ENCODE measurements around the gene THRAP3. TPM values are rescaled to one million over a fixed set of nuclear protein-coding genes. Genes with fewer than 3 reads are reported as not detected.

Gene THRAP3
- total and polyA plus RNA-seq, 2 experiments from 2014 or later = 48.6 to 92.9 TPM

GRCh38 chr1:36298640-36299039, 74.4 kb downstream of the THRAP3 start:
- no peak overlapping the region for H3K27ac ChIP-seq
- H3K36me3 ChIP-seq = peaks cover 60% of the 10 kb centered on the region
- no peaks in the 10 kb centered on the region for H3K27me3 ChIP-seq
- TF ChIP-seq CTCF (IDR thresholded peaks at IDR 0.05; ENCODE audit: low read depth, low read length) = no peak
- H3K4me3 ChIP-seq = no peak overlapping the region
- no peaks in the 10 kb centered on the region for H3K9me3 ChIP-seq (ENCODE audit: low read depth)
- no peak for DNase-seq (ENCODE audit: low read depth in 1 of 2, low spot score in 1 of 2)
- H3K4me1 ChIP-seq (ENCODE audit: low read depth) = peaks cover 3% of the 10 kb centered on the region

- no peak overlapping the region for H3K4me3 ChIP-seq
- H3K9me3 ChIP-seq (ENCODE audit: low read depth) = no peaks in the 10 kb centered on the region
- DNase-seq (ENCODE audit: low read depth in 1 of 2, low spot score in 1 of 2) = no peak
- no peak overlapping the region for H3K27ac ChIP-seq
- H3K4me1 ChIP-seq (ENCODE audit: low read depth) = peaks cover 7% of the 10 kb centered on the region
- no peaks in the 10 kb centered on the region for H3K27me3 ChIP-seq
- peaks cover 55% of the 10 kb centered on the region for H3K36me3 ChIP-seq
- TF ChIP-seq CTCF (IDR thresholded peaks at IDR 0.05; ENCODE audit: low read depth, low read length) = no peak
These were observed 76.3 kb downstream of the THRAP3 start for GRCh38 chr1:36300526-36300925.

GRCh38 chr1:36301220-36301619, 77.0 kb downstream of the THRAP3 start:
- Histone ChIP-seq H3K9me3 (ENCODE audit: low read depth) (no peaks in the 10 kb centered on the region), H3K27me3 (no peaks in the 10 kb centered on the region), H3K4me3 (no peak overlapping the region), H3K4me1 (ENCODE audit: low read depth) (peaks cover 11% of the 10 kb centered on the region), H3K36me3 (peaks cover 55% of the 10 kb centered on the region), H3K27ac (no peak overlapping the region)
- TF ChIP-seq CTCF (IDR thresholded peaks at IDR 0.05; ENCODE audit: low read depth, low read length) = no peak
- no peak for DNase-seq (ENCODE audit: low read depth in 1 of 2, low spot score in 1 of 2)

GRCh38 chr1:36303244-36303643, 79.0 kb downstream of the THRAP3 start:
- no peak overlapping the region for H3K4me3 ChIP-seq
- no peak overlapping the region for H3K27ac ChIP-seq
- peaks cover 41% of the 10 kb centered on the region for H3K36me3 ChIP-seq
- DNase-seq (ENCODE audit: low read depth in 1 of 2, low spot score in 1 of 2) = no peak
- H3K9me3 ChIP-seq (ENCODE audit: low read depth) = no peaks in the 10 kb centered on the region
- peaks cover 13% of the 10 kb centered on the region for H3K4me1 ChIP-seq (ENCODE audit: low read depth)
- TF ChIP-seq CTCF (IDR thresholded peaks at IDR 0.05; ENCODE audit: low read depth, low read length) = no peak
- no peaks in the 10 kb centered on the region for H3K27me3 ChIP-seq

GRCh38 chr1:36303650-36304360, 79.6 kb downstream of the THRAP3 start:
- no peak for TF ChIP-seq CTCF (IDR thresholded peaks at IDR 0.05; ENCODE audit: low read depth, low read length)
- no peak overlapping the region for H3K27ac ChIP-seq
- no peak for DNase-seq (ENCODE audit: low read depth in 1 of 2, low spot score in 1 of 2)
- peaks cover 39% of the 10 kb centered on the region for H3K36me3 ChIP-seq
- H3K9me3 ChIP-seq (ENCODE audit: low read depth) = no peaks in the 10 kb centered on the region
- no peaks in the 10 kb centered on the region for H3K27me3 ChIP-seq
- H3K4me1 ChIP-seq (ENCODE audit: low read depth) = peaks cover 13% of the 10 kb centered on the region
- H3K4me3 ChIP-seq = no peak overlapping the region
